ENCODE results near the gene NTN3.

NTN3 gene

DNA sequence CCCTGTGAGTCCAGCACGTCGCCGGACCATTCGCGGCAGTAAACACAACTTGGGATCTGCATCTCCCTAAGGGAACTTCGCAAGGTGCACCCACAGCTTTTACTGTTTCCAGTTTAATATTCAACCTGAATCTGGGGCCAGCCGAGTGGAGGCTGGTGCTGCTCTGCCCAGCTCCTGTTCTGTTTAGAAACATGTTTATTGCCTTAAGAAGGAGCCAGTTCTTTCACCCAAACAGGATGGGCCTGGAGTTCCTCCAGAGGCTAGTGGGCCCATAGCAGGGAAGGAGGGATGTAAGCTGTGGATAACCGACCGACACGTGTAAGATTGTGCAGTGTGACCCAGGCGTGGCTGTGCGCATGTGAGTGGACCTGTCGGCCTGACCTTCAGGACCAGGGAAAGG lies 21.2 kb downstream of the NTN3 start:
- TF ChIP-seq, protein P1, sequence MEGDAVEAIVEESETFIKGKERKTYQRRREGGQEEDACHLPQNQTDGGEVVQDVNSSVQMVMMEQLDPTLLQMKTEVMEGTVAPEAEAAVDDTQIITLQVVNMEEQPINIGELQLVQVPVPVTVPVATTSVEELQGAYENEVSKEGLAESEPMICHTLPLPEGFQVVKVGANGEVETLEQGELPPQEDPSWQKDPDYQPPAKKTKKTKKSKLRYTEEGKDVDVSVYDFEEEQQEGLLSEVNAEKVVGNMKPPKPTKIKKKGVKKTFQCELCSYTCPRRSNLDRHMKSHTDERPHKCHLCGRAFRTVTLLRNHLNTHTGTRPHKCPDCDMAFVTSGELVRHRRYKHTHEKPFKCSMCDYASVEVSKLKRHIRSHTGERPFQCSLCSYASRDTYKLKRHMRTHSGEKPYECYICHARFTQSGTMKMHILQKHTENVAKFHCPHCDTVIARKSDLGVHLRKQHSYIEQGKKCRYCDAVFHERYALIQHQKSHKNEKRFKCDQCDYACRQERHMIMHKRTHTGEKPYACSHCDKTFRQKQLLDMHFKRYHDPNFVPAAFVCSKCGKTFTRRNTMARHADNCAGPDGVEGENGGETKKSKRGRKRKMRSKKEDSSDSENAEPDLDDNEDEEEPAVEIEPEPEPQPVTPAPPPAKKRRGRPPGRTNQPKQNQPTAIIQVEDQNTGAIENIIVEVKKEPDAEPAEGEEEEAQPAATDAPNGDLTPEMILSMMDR (conservative IDR thresholded peaks at IDR 0.05; ENCODE audit: low read depth, low read length): no peak
- DNase-seq (ENCODE audit: low read depth): no peak
- H3K4me3 ChIP-seq (ENCODE audit: low read depth, low read length): no peak overlapping the region

DNA sequence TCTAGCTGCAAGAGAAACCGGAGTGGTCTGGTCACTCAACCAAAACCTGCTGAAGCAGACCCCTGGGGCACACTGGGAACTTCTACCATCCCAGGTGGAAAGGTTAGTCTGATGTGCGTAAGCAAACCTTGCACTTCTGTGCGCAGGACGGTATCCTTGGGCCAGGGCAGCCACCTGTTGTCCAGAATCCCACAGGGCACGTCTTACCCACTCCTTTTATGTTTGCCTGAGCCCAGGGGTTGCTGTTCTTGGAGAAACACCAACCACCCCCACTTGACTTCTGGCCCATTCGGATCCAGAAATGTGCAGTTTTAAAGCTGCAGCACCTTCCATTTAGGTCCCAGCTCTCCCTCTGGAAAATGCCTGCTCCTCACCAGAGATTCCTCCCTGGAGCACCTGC lies 22.5 kb downstream of the NTN3 start:
- TF ChIP-seq, protein P1 (conservative IDR thresholded peaks at IDR 0.05; ENCODE audit: low read depth, low read length): no peak
- DNase-seq (ENCODE audit: low read depth): no peak
- no peak overlapping the region for H3K4me3 ChIP-seq (ENCODE audit: low read depth, low read length)

DNA sequence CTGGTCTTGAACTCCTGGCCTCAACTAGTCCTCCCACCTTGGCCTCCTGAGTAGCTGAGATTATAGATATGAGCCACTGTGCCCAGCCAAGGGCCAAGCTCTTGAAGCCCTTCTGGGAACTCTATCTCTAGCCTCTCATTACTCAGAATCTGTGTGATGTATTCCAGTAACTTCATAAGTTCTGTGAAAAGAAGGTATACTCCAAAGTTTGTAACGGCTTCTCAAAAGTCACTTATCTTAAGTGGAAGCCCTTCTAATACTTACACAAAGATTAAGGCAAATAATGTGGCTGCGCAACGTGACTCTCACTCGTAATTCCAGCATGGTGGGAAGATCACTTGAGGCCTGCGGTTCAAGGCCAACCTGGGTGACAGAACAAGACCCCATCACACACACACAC lies 23.5 kb downstream of the NTN3 start:
- no peak overlapping the region for H3K4me3 ChIP-seq (ENCODE audit: low read depth, low read length)
- DNase-seq (ENCODE audit: low read depth): no peak
- TF ChIP-seq, protein P1 (conservative IDR thresholded peaks at IDR 0.05; ENCODE audit: low read depth, low read length): no peak

DNA sequence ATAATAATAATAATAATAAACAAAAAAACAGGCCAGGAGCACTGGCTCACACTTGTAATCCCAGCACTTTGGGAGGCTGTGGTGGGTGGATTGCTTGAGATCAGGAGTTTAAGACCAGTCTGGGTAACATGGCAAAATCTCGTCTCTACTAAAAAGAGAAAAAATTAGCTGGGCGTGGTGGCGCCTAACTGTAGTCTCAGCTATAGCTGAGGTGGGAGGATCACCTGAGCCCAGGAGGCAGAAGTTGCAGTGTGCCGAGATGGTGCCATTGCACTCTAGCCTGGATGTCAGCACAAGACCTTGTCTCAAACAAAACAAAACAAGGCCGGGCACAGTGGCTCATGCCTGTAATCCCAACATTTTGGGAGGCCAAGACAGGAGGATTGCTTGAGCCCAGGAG lies 23.9 kb downstream of the NTN3 start:
- TF ChIP-seq, protein P1 (conservative IDR thresholded peaks at IDR 0.05; ENCODE audit: low read depth, low read length): no peak
- no peak for DNase-seq (ENCODE audit: low read depth)
- no peak overlapping the region for H3K4me3 ChIP-seq (ENCODE audit: low read depth, low read length)

DNA sequence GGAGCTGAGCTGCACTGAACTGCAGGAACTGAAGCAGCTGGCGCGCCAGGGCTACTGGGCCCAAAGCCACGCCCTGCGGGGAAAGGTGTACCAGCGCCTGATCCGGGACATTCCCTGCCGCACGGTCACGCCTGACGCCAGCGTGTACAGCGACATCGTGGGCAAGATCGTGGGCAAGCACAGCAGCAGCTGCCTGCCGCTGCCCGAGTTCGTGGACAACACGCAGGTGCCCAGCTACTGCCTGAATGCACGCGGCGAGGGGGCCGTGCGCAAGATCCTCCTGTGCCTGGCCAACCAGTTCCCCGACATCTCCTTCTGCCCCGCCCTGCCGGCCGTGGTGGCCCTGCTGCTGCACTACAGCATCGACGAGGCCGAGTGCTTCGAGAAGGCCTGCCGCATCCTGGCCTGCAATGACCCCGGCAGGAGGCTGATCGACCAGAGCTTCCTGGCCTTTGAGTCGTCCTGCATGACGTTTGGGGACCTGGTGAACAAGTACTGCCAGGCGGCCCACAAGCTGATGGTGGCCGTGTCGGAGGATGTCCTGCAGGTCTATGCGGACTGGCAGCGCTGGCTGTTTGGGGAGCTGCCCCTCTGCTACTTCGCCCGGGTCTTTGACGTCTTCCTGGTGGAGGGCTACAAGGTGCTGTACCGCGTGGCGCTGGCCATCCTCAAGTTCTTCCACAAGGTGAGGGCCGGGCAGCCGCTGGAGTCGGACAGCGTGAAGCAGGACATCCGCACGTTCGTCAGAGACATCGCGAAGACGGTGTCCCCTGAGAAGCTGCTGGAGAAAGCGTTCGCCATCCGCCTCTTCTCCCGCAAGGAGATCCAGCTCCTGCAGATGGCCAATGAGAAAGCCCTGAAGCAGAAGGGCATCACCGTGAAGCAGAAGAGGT lies 25.4 kb downstream of the NTN3 start:
- TF ChIP-seq, protein P1 (conservative IDR thresholded peaks at IDR 0.05; ENCODE audit: low read depth, low read length): no peak
- DNase-seq (ENCODE audit: low read depth): no peak
- H3K4me3 ChIP-seq (ENCODE audit: low read depth, low read length): no peak overlapping the region

DNA sequence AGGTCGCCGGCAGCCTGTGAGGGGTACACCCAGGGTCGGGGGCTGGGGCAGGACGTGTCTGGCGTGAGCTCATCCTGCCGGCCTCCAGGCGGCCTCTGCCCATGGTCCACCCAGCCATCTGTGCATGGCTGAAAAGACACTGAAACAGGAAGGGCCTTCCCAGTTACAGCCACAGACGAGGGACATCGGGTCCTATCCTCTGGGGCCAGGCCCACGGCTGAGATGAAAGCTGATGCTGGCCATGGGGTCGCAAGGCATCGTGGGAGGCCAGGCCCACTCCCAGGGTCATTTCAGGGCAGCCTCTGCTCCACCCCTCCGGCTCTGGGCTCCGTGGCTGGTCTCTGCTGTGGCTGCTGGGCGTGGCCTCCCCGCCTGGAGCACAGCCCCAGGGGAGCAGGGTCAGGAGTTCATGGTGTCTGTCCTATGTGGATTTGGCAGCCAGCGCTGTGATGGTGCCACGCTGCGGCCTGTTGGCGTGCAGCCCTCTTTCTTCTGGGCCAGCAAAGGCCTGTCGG lies 26.1 kb downstream of the NTN3 start:
- DNase-seq (ENCODE audit: low read depth): no peak
- TF ChIP-seq, protein P1 (conservative IDR thresholded peaks at IDR 0.05; ENCODE audit: low read depth, low read length): no peak
- no peak overlapping the region for H3K4me3 ChIP-seq (ENCODE audit: low read depth, low read length)

Measured in choroid plexus epithelial cell (primary cell).